Fibroblast of villous mesenchyme (primary cell): Measurements from ENCODE around the gene MYO10. TPM values are rescaled to one million over a fixed set of nuclear protein-coding genes. Genes with fewer than 3 reads are reported as not detected.
"Not testable (repeated sequence)": the region's sequence is repeated elsewhere in the genome, so short reads cannot be mapped to it uniquely, and the experiment has no call there.

Source experiments
- DNase-seq: peaks from one replicate; pipeline ENCODE4 v3.0.0-alpha.2; 2010; ENCODE audit warnings: low read depth
- H3K4me3 ChIP-seq: 2 replicates; pipeline ENCODE4 v1.5.1; 2011; ENCODE audit warnings: low read depth, mild to moderate bottlenecking, low read length
- CTCF ChIP-seq: IDR thresholded peaks from 2 replicates; pipeline ENCODE4 v1.5.1; 2012; ENCODE audit warnings: low read depth, mild to moderate bottlenecking, low read length; ENCODE audit not compliant: insufficient read depth
- total RNA-seq: library from RNA; depleted of rRNA; stranded (reverse); fragments of >200 nt; gene quantifications from 2 replicates; pipeline ENCODE4 v1.2.3, GENCODE V29; 2012

The MYO10 gene
- total RNA-seq, 1 donor, result 36.7 TPM

- no peak for TF ChIP-seq CTCF
- H3K4me3 ChIP-seq, result no peak overlapping the region
- peak; percentile 58 for DNase-seq
Measured at GRCh38 chr5:16744164-16744880, 191.8 kb downstream of the MYO10 start.

- TF ChIP-seq CTCF, result no peak
- peak; percentile 33 for DNase-seq
- H3K4me3 ChIP-seq, result no peak overlapping the region
Measured at GRCh38 chr5:16742938-16743337, 193.2 kb downstream of the MYO10 start.

GRCh38 chr5:16740811-16741392, 195.2 kb downstream of the MYO10 start:
- H3K4me3 ChIP-seq, result no peak overlapping the region
- DNase-seq, result peak; percentile 93
- no peak for TF ChIP-seq CTCF

GRCh38 chr5:16740066-16740810, 195.8 kb downstream of the MYO10 start:
- TF ChIP-seq CTCF, result no peak
- no peak overlapping the region for H3K4me3 ChIP-seq
- no peak for DNase-seq

GRCh38 chr5:16738393-16738792, 197.7 kb downstream of the MYO10 start:
- DNase-seq, result peak; percentile 22
- H3K4me3 ChIP-seq, result not testable (repeated sequence)

- H3K4me3 ChIP-seq, result no peak overlapping the region
- no peak for TF ChIP-seq CTCF
- peak; percentile 22 for DNase-seq
Measured at GRCh38 chr5:16737620-16738364, 198.3 kb downstream of the MYO10 start.

GRCh38 chr5:16737209-16737608, 198.9 kb downstream of the MYO10 start:
- no peak overlapping the region for H3K4me3 ChIP-seq
- no peak for DNase-seq
- TF ChIP-seq CTCF, result no peak
